H9 (cell line): Measurements from ENCODE around the gene DHX36. TPM values are rescaled to one million over a fixed set of nuclear protein-coding genes. Genes with fewer than 3 reads are reported as not detected.

Experiments used
- DNase-seq: peaks from one replicate; pipeline ENCODE4 v3.0.0-alpha.2; 2017
- H2AFZ ChIP-seq: one replicate; pipeline ENCODE4 v1.6.1; 2013; ENCODE audit warnings: mild to moderate bottlenecking, low read length, control low read depth, moderate library complexity
- H2AK5ac ChIP-seq: 2 replicates; pipeline ENCODE4 v1.6.1; 2013; ENCODE audit warnings: low read length, control low read depth, mixed read lengths; ENCODE audit not compliant: insufficient read length
- H2BK120ac ChIP-seq: one replicate; pipeline ENCODE4 v1.6.1; 2013; ENCODE audit warnings: low read depth, mild to moderate bottlenecking, low read length, control low read depth, inconsistent platforms; ENCODE audit not compliant: poor library complexity, severe bottlenecking
- H2BK12ac ChIP-seq: 2 replicates; pipeline ENCODE4 v1.6.1; 2013; ENCODE audit warnings: low read length, control low read depth, mixed read lengths, low read depth; ENCODE audit not compliant: insufficient read length
- H2BK15ac ChIP-seq: 2 replicates; pipeline ENCODE4 v1.6.1; 2013; ENCODE audit warnings: low read depth, low read length, control low read depth
- H2BK20ac ChIP-seq: one replicate; pipeline ENCODE4 v1.6.1; 2013; ENCODE audit warnings: low read depth, mild to moderate bottlenecking, low read length, control low read depth, inconsistent platforms; ENCODE audit not compliant: poor library complexity, severe bottlenecking
- H2BK5ac ChIP-seq: 2 replicates; pipeline ENCODE4 v1.6.1; 2013; ENCODE audit warnings: low read length, control low read depth, mixed read lengths; ENCODE audit not compliant: insufficient read length
- H3K14ac ChIP-seq: 2 replicates; pipeline ENCODE4 v1.6.1; 2013; ENCODE audit warnings: low read length, control low read depth; ENCODE audit not compliant: insufficient read depth
- H3K18ac ChIP-seq: 2 replicates; pipeline ENCODE4 v1.6.1; 2013; ENCODE audit warnings: low read depth, mild to moderate bottlenecking, mixed read lengths, low read length, control low read depth; ENCODE audit not compliant: insufficient read length
- H3K23ac ChIP-seq: 2 replicates; pipeline ENCODE4 v1.6.1; 2013; ENCODE audit warnings: low read length, control low read depth, mixed read lengths, low read depth; ENCODE audit not compliant: insufficient read length
- H3K23me2 ChIP-seq: 2 replicates; pipeline ENCODE4 v1.6.1; 2013; ENCODE audit warnings: low read depth, mild to moderate bottlenecking, mixed read lengths, low read length, control low read depth; ENCODE audit not compliant: insufficient read length, poor library complexity, severe bottlenecking
- H3K27ac ChIP-seq: 2 replicates; pipeline ENCODE4 v1.5.1; 2013; ENCODE audit warnings: low read length, control low read depth, mixed read lengths, low read depth; ENCODE audit not compliant: insufficient read length
- H3K27me3 ChIP-seq: 2 replicates; pipeline ENCODE4 v1.6.1; 2013; ENCODE audit warnings: low read length, control low read depth, inconsistent platforms; ENCODE audit not compliant: insufficient read depth
- H3K4ac ChIP-seq: 2 replicates; pipeline ENCODE4 v1.6.1; 2013; ENCODE audit warnings: low read depth, mild to moderate bottlenecking, control low read depth, inconsistent platforms, low read length, moderate library complexity
- H3K4me1 ChIP-seq: 2 replicates; pipeline ENCODE4 v1.6.1; 2013; ENCODE audit warnings: low read length, control low read depth, inconsistent platforms; ENCODE audit not compliant: insufficient read depth
- H3K4me2 ChIP-seq: 2 replicates; pipeline ENCODE4 v1.6.1; 2013; ENCODE audit warnings: low read length, control low read depth, mixed read lengths; ENCODE audit not compliant: insufficient read length, insufficient read depth
- H3K56ac ChIP-seq: 2 replicates; pipeline ENCODE4 v1.6.1; 2013; ENCODE audit warnings: low read depth, mild to moderate bottlenecking, mixed read lengths, low read length, control low read depth; ENCODE audit not compliant: insufficient read length
- H3K79me1 ChIP-seq: 2 replicates; pipeline ENCODE4 v1.6.1; 2013; ENCODE audit warnings: low read depth, mild to moderate bottlenecking, moderate library complexity, low read length, control low read depth, inconsistent platforms; ENCODE audit not compliant: insufficient read depth, poor library complexity, severe bottlenecking
- H3K79me2 ChIP-seq: 2 replicates; pipeline ENCODE4 v1.6.1; 2013; ENCODE audit warnings: low read length, control low read depth, inconsistent platforms; ENCODE audit not compliant: insufficient read depth
- H3K9ac ChIP-seq: 2 replicates; pipeline ENCODE4 v1.6.1; 2013; ENCODE audit warnings: low read length, control low read depth, mixed read lengths; ENCODE audit not compliant: insufficient read length; ENCODE audit errors: extremely low read depth
- H3K9me3 ChIP-seq: one replicate; pipeline ENCODE4 v1.6.1; 2013; ENCODE audit warnings: low read depth, low read length, inconsistent platforms; ENCODE audit not compliant: control insufficient read depth
- H3T11ph ChIP-seq: one replicate; pipeline ENCODE4 v1.6.1; 2013; ENCODE audit warnings: mild to moderate bottlenecking, low read length, control low read depth, inconsistent platforms
- H4K20me1 ChIP-seq: one replicate; pipeline ENCODE4 v1.6.1; 2013; ENCODE audit not compliant: control insufficient read depth, insufficient read length, insufficient read depth
- H4K5ac ChIP-seq: 2 replicates; pipeline ENCODE4 v1.6.1; 2013; ENCODE audit warnings: low read depth, mild to moderate bottlenecking, mixed read lengths, low read length, control low read depth; ENCODE audit not compliant: insufficient read length
- H4K8ac ChIP-seq: replicated peaks from 2 replicates; pipeline ENCODE4 v1.6.1; 2013; ENCODE audit warnings: low read length, control low read depth, mixed read lengths, low read depth; ENCODE audit not compliant: insufficient read length
- H4K91ac ChIP-seq: 2 replicates; pipeline ENCODE4 v1.6.1; 2013; ENCODE audit warnings: low read depth, mild to moderate bottlenecking, moderate library complexity, mixed read lengths, low read length, control low read depth; ENCODE audit not compliant: insufficient read length
- H3K27ac Mint-ChIP-seq, 3 experiments: 2 replicates in 2 of 3; 3 replicates in 1 of 3; pipeline ENCODE4 v1.8.0; 2020 to 2021; ENCODE audit warnings: mixed read lengths in 3 of 3, mild to moderate bottlenecking in 1 of 3, moderate library complexity in 1 of 3
- H3K27me3 Mint-ChIP-seq: 2 replicates; pipeline ENCODE4 v1.8.0; 2021; ENCODE audit warnings: low read depth, mild to moderate bottlenecking, moderate library complexity, mixed read lengths
- H3K36me3 Mint-ChIP-seq, 3 experiments: 2 replicates in 2 of 3; 3 replicates in 1 of 3; pipeline ENCODE4 v1.8.0; 2020 to 2021; ENCODE audit warnings: low read depth in 3 of 3, mixed read lengths in 3 of 3; ENCODE audit not compliant: insufficient read depth in 1 of 3
- H3K4me1 Mint-ChIP-seq, 2 experiments: 2 replicates each; pipeline ENCODE4 v1.8.0; 2020; ENCODE audit warnings: mixed read lengths in 2 of 2
- H3K4me3 Mint-ChIP-seq, 2 experiments: 2 replicates in 1 of 2; 3 replicates in 1 of 2; pipeline ENCODE4 v1.8.0; 2020 to 2021; ENCODE audit warnings: mild to moderate bottlenecking in 2 of 2, mixed read lengths in 2 of 2, moderate library complexity in 1 of 2
- H3K9me3 Mint-ChIP-seq, 2 experiments: 2 replicates in 1 of 2; 3 replicates in 1 of 2; pipeline ENCODE4 v1.8.0; 2020; ENCODE audit warnings: mild to moderate bottlenecking in 2 of 2, mixed read lengths in 2 of 2, moderate library complexity in 1 of 2
- CTCF ChIP-seq: fragments of 200-600 bp; sonication (generic); conservative IDR thresholded peaks from 3 replicates; pipeline ENCODE4 v1.8.0; 2021; ENCODE audit warnings: antibody characterized with exemption, mild to moderate bottlenecking
- WGBS: extraction: QIAGEN DNeasy Blood & Tissue Kit; methylation state at CpG from one replicate; pipeline ENCODE4 v1.1.7; 2013; ENCODE audit warnings: missing lambda C conversion rate, low lambda C conversion rate, mixed read lengths; ENCODE audit not compliant: insufficient read length; ENCODE audit errors: extremely low coverage; 5-methylcytosine and 5-hydroxymethylcytosine counted together
- total RNA-seq: library from RNA; stranded (reverse); gene quantifications from 2 replicates; pipeline ENCODE4 v1.2.1, GENCODE V29; 2021

Gene DHX36
- total RNA-seq, 1 experiment from 2014 or later = 103 TPM

GRCh38 chr3:154225536-154225935 lies 98.8 kb downstream of the DHX36 start:
- H2BK20ac ChIP-seq = no peak overlapping the region
- Mint-ChIP-seq H3K27ac (no peak overlapping the region), H3K4me1 (peaks cover 3 to 4% of the 10 kb centered on the region in 2 experiments; a peak in 3 of 4 replicates), H3K27me3 (no peaks in the 10 kb centered on the region), H3K4me3 (no peak overlapping the region), H3K9me3 (no peaks in the 10 kb centered on the region), H3K36me3 (no peaks in the 10 kb centered on the region)
- no peaks in the 10 kb centered on the region for H3K9me3 ChIP-seq
- WGBS = no CpG with 5 or more reads among the region's 2 CpGs
- H2BK15ac ChIP-seq = no peak overlapping the region
- no peak overlapping the region for H3K4ac ChIP-seq
- no peak overlapping the region for H2BK5ac ChIP-seq
- no peaks in the 10 kb centered on the region for H3K27me3 ChIP-seq
- H4K5ac ChIP-seq = no peak overlapping the region
- H2AFZ ChIP-seq = no peak overlapping the region
- H3K23me2 ChIP-seq = no peaks in the 10 kb centered on the region
- H3K27ac ChIP-seq = no peak overlapping the region
- H3K23ac ChIP-seq = no peak overlapping the region
- H3K56ac ChIP-seq = no peak overlapping the region
- no peak overlapping the region for H3K4me2 ChIP-seq
- H4K20me1 ChIP-seq = no peaks in the 10 kb centered on the region
- H2BK12ac ChIP-seq = no peak overlapping the region
- H3K4me1 ChIP-seq = no peaks in the 10 kb centered on the region
- no peak overlapping the region for H3K9ac ChIP-seq
- no peak overlapping the region for H4K91ac ChIP-seq
- no peak overlapping the region for H4K8ac ChIP-seq
- no peak for DNase-seq
- no peaks in the 10 kb centered on the region for H3K79me2 ChIP-seq
- no peak for TF ChIP-seq CTCF
- no peak overlapping the region for H3K18ac ChIP-seq
- no peak overlapping the region for H3T11ph ChIP-seq
- no peak overlapping the region for H2BK120ac ChIP-seq
- no peak overlapping the region for H3K14ac ChIP-seq
- no peaks in the 10 kb centered on the region for H3K79me1 ChIP-seq
- H2AK5ac ChIP-seq = no peak overlapping the region
